Liver (tissue), 9 donors: ENCODE data around the gene AFF4. TPM values are rescaled to one million over a fixed set of nuclear protein-coding genes. Genes with fewer than 3 reads are reported as not detected.

Experiments used
- DNase-seq: peaks from one replicate; pipeline ENCODE4 v3.0.0-alpha.2; 2017; ENCODE audit warnings: low spot score
- H3K27ac ChIP-seq, 2 donors: one replicate each; pipeline ENCODE4 v1.7.0; 2013; ENCODE audit warnings: inconsistent platforms in 2 of 2, low read length in 2 of 2, control low read depth in 1 of 2, low read depth in 1 of 2, mild to moderate bottlenecking in 1 of 2
- H3K27me3 ChIP-seq, 4 donors: one replicate each; pipeline versions ENCODE4 v1.6.1 to v1.7.0; 2013; ENCODE audit warnings: low read length in 3 of 4, inconsistent platforms in 1 of 4, mild to moderate bottlenecking in 1 of 4, moderate library complexity in 1 of 4; ENCODE audit not compliant: control insufficient read depth in 4 of 4, insufficient read depth in 4 of 4
- H3K36me3 ChIP-seq, 4 donors: one replicate each; pipeline versions ENCODE4 v1.6.1 to v1.7.0; 2013; ENCODE audit warnings: low read length in 3 of 4, mild to moderate bottlenecking in 3 of 4, low read depth in 1 of 4, moderate library complexity in 1 of 4; ENCODE audit not compliant: control insufficient read depth in 4 of 4, insufficient read depth in 3 of 4
- H3K4me1 ChIP-seq, 4 donors: one replicate each; pipeline versions ENCODE4 v1.6.1 to v1.7.0; 2013; ENCODE audit warnings: low read length in 3 of 4, mild to moderate bottlenecking in 3 of 4, moderate library complexity in 1 of 4; ENCODE audit not compliant: control insufficient read depth in 4 of 4, insufficient read depth in 4 of 4
- H3K4me3 ChIP-seq, 3 donors: one replicate each; pipeline versions ENCODE4 v1.6.1 to v1.7.0; 2013; ENCODE audit warnings: low read length in 3 of 3, control low read depth in 1 of 3, low read depth in 1 of 3, mild to moderate bottlenecking in 1 of 3
- H3K9ac ChIP-seq, 2 donors: one replicate each; pipeline ENCODE4 v1.7.0; 2013; ENCODE audit warnings: low read length in 2 of 2, mild to moderate bottlenecking in 2 of 2, moderate library complexity in 2 of 2, control low read depth in 1 of 2, low read depth in 1 of 2
- H3K9me3 ChIP-seq, 4 donors: one replicate each; pipeline versions ENCODE4 v1.6.1 to v1.7.0; 2013; ENCODE audit warnings: low read length in 3 of 4; ENCODE audit not compliant: control insufficient read depth in 4 of 4
- EGR1 ChIP-seq, 2 donors: IDR thresholded peaks; 2 replicates each; pipeline ENCODE4 v1.6.1; 2016 to 2018; ENCODE audit warnings: antibody characterized with exemption in 2 of 2, low read depth in 2 of 2
- FOXA1 ChIP-seq: IDR thresholded peaks from 2 replicates; pipeline ENCODE4 v1.6.1; 2016; ENCODE audit warnings: antibody characterized with exemption
- FOXA2 ChIP-seq: IDR thresholded peaks from 2 replicates; pipeline ENCODE4 v1.6.1; 2016; ENCODE audit warnings: antibody characterized with exemption
- GABPA ChIP-seq, 2 donors: IDR thresholded peaks in 1 of 2; conservative IDR thresholded peaks in 1 of 2; 2 replicates each; pipeline ENCODE4 v1.6.1; 2016; ENCODE audit warnings: antibody characterized with exemption in 2 of 2, mild to moderate bottlenecking in 1 of 2, moderate library complexity in 1 of 2
- HNF4A ChIP-seq, 2 donors: conservative IDR thresholded peaks; 2 replicates each; pipeline ENCODE4 v1.6.1; 2016; ENCODE audit warnings: antibody characterized with exemption in 2 of 2, mild to moderate bottlenecking in 2 of 2
- HNF4G ChIP-seq: IDR thresholded peaks from 2 replicates; pipeline ENCODE4 v1.6.1; 2016; ENCODE audit warnings: antibody characterized with exemption
- JUND ChIP-seq, 2 donors: IDR thresholded peaks; 2 replicates each; pipeline ENCODE4 v1.6.1; 2016; ENCODE audit warnings: antibody characterized with exemption in 2 of 2
- NR2F2 ChIP-seq: IDR thresholded peaks from 2 replicates; pipeline ENCODE4 v1.6.1; 2016; ENCODE audit warnings: antibody characterized with exemption
- RAD21 ChIP-seq, 2 donors: IDR thresholded peaks; 2 replicates each; pipeline ENCODE4 v1.6.1; 2016; ENCODE audit warnings: antibody characterized with exemption in 2 of 2, mild to moderate bottlenecking in 2 of 2
- RXRA ChIP-seq, 2 donors: IDR thresholded peaks; 2 replicates each; pipeline ENCODE4 v1.6.1; 2017 to 2018; ENCODE audit warnings: antibody characterized with exemption in 2 of 2, mild to moderate bottlenecking in 1 of 2
- SP1 ChIP-seq: IDR thresholded peaks from 2 replicates; pipeline ENCODE4 v1.6.1; 2018; ENCODE audit warnings: antibody characterized with exemption, mild to moderate bottlenecking
- TAF1 ChIP-seq: conservative IDR thresholded peaks from 2 replicates; pipeline ENCODE4 v1.6.1; 2016; ENCODE audit warnings: antibody characterized with exemption, mild to moderate bottlenecking
- YY1 ChIP-seq: IDR thresholded peaks from 2 replicates; pipeline ENCODE4 v1.6.1; 2016; ENCODE audit warnings: antibody characterized with exemption, mild to moderate bottlenecking
- WGBS: extraction: QIAGEN DNeasy Blood & Tissue Kit; methylation state at CpG from one replicate; pipeline ENCODE4 v1.1.7; 2013; 5-methylcytosine and 5-hydroxymethylcytosine counted together
- polyA plus RNA-seq, 2 donors: library from polyadenylated mRNA; stranded (reverse) in 1 of 2; unstranded in 1 of 2; fragments of 200-250 nt in 1 of 2; fragments of >200 nt in 1 of 2; fragmentation: Nextera tagmentation in 1 of 2; extraction: Ambion mirVana in 1 of 2; gene quantifications; one replicate each; pipeline versions ENCODE4 v1.2.1 to v1.2.3, GENCODE V29; 2013 to 2015
- total RNA-seq, 2 donors: library from RNA; depleted of rRNA; stranded (reverse); fragments of >200 nt; gene quantifications; one replicate each; pipeline ENCODE4 v1.2.3, GENCODE V29; 2014
- TF ChIP-seq, protein P1 (sequence below): fragments of 150-350 bp; IDR thresholded peaks from 2 replicates; pipeline ENCODE4 v1.5.1; 2017; ENCODE audit warnings: improper control_type of control experiment, low read depth, low read length; ENCODE audit not compliant: missing input control
- TF ChIP-seq, protein P2 (sequence below): IDR thresholded peaks from 2 replicates; pipeline ENCODE4 v1.6.1; 2016; ENCODE audit warnings: antibody characterized with exemption, mild to moderate bottlenecking
- TF ChIP-seq, protein P3 (sequence below): IDR thresholded peaks from 2 replicates; pipeline ENCODE4 v1.6.1; 2016; ENCODE audit warnings: antibody characterized with exemption
- TF ChIP-seq, protein P4 (sequence below): IDR thresholded peaks from 2 replicates; pipeline ENCODE4 v1.6.1; 2016; ENCODE audit warnings: antibody characterized with exemption
- TF ChIP-seq, protein P5 (sequence below): IDR thresholded peaks from 2 replicates; pipeline ENCODE4 v1.6.1; 2016; ENCODE audit warnings: antibody characterized with exemption
- donor health status: healthy.
- donor health status: healthy.
- donor health status: healthy.
- donor health status: healthy.
- donor health status: healthy.

The AFF4 gene
- total and polyA plus RNA-seq, 4 donors = 5.5 to 19.1 (median 16.9) TPM

DNA sequence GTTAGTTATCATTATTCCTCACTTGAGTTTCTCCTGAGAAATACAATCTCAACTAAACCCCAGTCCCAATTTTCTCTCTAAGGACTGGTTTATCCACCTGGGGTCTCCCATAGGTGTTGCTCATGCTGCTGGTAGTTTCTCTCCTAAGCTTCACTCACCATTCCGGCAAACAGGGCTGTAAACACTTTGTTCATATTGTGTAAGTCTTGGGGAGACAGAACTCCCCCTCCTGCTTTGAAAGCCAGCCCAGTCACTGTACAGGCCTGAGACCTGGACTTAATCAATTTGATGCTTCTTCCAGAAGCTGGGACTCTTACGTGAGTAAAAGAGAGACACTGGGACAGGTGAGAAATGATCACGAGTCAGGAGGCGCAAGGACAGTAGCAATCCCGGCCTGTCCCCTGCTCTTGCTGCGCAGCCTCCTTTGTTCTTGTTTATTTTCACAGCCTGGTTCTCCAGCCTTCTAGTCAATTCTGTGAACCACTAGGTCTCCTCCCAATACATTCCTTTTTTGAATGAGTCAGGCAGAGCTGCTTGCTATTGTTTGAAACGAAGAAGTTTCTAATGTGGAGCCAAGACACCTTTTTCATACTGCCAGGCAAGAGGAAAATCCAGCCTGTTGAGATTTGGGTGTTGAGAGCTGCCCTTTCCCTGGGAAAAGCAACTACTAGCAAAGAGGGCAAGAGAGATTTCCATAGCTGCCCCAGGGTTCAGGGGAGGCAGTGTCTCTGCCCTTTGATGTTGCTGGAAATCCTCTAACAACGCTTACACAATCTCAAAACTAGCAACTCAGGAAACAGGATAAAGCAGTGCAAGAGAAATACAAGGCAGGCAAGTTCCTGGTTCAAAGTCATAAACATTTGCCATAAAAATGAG lies 123.8 kb downstream of the AFF4 start:
- Histone ChIP-seq H3K27ac (peak overlapping the region; percentile 91 to 98), H3K4me1 (peaks cover 6 to 42% (median 15%) of the 10 kb centered on the region in 4 donors), H3K4me3 (no peak overlapping the region), H3K9me3 (no peaks in the 10 kb centered on the region), H3K27me3 (no peaks in the 10 kb centered on the region), H3K36me3 (no peaks in the 10 kb centered on the region), H3K9ac (peak overlapping the region; percentile 58 to 70)
- 24% methylated on average over 8 of the region's 8 CpGs for WGBS
- peak; percentile 88 for TF ChIP-seq YY1
- TF ChIP-seq HNF4A (conservative IDR thresholded peaks at IDR 0.05) = peak; percentile 88 to 94
- peak; percentile 61 for TF ChIP-seq FOXA2
- TF ChIP-seq, protein P1, sequence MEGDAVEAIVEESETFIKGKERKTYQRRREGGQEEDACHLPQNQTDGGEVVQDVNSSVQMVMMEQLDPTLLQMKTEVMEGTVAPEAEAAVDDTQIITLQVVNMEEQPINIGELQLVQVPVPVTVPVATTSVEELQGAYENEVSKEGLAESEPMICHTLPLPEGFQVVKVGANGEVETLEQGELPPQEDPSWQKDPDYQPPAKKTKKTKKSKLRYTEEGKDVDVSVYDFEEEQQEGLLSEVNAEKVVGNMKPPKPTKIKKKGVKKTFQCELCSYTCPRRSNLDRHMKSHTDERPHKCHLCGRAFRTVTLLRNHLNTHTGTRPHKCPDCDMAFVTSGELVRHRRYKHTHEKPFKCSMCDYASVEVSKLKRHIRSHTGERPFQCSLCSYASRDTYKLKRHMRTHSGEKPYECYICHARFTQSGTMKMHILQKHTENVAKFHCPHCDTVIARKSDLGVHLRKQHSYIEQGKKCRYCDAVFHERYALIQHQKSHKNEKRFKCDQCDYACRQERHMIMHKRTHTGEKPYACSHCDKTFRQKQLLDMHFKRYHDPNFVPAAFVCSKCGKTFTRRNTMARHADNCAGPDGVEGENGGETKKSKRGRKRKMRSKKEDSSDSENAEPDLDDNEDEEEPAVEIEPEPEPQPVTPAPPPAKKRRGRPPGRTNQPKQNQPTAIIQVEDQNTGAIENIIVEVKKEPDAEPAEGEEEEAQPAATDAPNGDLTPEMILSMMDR = no peak
- TF ChIP-seq, protein P2, sequence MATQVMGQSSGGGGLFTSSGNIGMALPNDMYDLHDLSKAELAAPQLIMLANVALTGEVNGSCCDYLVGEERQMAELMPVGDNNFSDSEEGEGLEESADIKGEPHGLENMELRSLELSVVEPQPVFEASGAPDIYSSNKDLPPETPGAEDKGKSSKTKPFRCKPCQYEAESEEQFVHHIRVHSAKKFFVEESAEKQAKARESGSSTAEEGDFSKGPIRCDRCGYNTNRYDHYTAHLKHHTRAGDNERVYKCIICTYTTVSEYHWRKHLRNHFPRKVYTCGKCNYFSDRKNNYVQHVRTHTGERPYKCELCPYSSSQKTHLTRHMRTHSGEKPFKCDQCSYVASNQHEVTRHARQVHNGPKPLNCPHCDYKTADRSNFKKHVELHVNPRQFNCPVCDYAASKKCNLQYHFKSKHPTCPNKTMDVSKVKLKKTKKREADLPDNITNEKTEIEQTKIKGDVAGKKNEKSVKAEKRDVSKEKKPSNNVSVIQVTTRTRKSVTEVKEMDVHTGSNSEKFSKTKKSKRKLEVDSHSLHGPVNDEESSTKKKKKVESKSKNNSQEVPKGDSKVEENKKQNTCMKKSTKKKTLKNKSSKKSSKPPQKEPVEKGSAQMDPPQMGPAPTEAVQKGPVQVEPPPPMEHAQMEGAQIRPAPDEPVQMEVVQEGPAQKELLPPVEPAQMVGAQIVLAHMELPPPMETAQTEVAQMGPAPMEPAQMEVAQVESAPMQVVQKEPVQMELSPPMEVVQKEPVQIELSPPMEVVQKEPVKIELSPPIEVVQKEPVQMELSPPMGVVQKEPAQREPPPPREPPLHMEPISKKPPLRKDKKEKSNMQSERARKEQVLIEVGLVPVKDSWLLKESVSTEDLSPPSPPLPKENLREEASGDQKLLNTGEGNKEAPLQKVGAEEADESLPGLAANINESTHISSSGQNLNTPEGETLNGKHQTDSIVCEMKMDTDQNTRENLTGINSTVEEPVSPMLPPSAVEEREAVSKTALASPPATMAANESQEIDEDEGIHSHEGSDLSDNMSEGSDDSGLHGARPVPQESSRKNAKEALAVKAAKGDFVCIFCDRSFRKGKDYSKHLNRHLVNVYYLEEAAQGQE = peak; percentile 88
- TF ChIP-seq, protein P3, sequence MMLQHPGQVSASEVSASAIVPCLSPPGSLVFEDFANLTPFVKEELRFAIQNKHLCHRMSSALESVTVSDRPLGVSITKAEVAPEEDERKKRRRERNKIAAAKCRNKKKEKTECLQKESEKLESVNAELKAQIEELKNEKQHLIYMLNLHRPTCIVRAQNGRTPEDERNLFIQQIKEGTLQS = no peak
- peak in 1 of 2 donors; percentile 82 for TF ChIP-seq JUND (IDR thresholded peaks at IDR 0.05)
- TF ChIP-seq RAD21 (IDR thresholded peaks at IDR 0.05) = peak; percentile 51 to 54
- peak; percentile 68 for TF ChIP-seq HNF4G
- TF ChIP-seq GABPA (IDR thresholded peaks at IDR 0.05 in 1 of 2, conservative IDR thresholded peaks at IDR 0.05 in 1 of 2) = peak in 1 of 2 donors; percentile 58
- TF ChIP-seq TAF1 = peak; percentile 75
- TF ChIP-seq RXRA (IDR thresholded peaks at IDR 0.05) = peak; percentile 92 to 95
- TF ChIP-seq SP1 = peak; percentile 95
- TF ChIP-seq, protein P4, sequence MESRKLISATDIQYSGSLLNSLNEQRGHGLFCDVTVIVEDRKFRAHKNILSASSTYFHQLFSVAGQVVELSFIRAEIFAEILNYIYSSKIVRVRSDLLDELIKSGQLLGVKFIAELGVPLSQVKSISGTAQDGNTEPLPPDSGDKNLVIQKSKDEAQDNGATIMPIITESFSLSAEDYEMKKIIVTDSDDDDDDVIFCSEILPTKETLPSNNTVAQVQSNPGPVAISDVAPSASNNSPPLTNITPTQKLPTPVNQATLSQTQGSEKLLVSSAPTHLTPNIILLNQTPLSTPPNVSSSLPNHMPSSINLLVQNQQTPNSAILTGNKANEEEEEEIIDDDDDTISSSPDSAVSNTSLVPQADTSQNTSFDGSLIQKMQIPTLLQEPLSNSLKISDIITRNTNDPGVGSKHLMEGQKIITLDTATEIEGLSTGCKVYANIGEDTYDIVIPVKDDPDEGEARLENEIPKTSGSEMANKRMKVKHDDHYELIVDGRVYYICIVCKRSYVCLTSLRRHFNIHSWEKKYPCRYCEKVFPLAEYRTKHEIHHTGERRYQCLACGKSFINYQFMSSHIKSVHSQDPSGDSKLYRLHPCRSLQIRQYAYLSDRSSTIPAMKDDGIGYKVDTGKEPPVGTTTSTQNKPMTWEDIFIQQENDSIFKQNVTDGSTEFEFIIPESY = peak; percentile 73
- TF ChIP-seq FOXA1 = no peak
- peak in 1 of 2 donors; percentile 82 for TF ChIP-seq EGR1 (IDR thresholded peaks at IDR 0.05; ENCODE audit: low read depth in 2 of 2)
- no peak for TF ChIP-seq NR2F2
- TF ChIP-seq, protein P5, sequence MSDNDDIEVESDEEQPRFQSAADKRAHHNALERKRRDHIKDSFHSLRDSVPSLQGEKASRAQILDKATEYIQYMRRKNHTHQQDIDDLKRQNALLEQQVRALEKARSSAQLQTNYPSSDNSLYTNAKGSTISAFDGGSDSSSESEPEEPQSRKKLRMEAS = peak; percentile 91
- no peak for DNase-seq
